Caco-2 (cell line): ENCODE results near the gene NCKAP5. TPM values are rescaled to one million over a fixed set of nuclear protein-coding genes. Genes with fewer than 3 reads are reported as not detected.

Experiments
- BruUV-seq: library from RNA; stranded (reverse); fragments of 400-500 nt; replicated peaks from 2 replicates; lab custom pipeline; 2021; lab: Mats Ljungman, UMichigan
- CTCF ChIA-PET: fragments of 300-600 bp; sonication (Branson Sonifier 250); formaldehyde crosslinking; loops from one replicate; lab custom pipeline; 2022; ENCODE audit warnings: antibody characterized with exemption; lab: Charles Lee
- POLR2A ChIA-PET: fragments of 300-600 bp; sonication (Branson Sonifier 250); formaldehyde crosslinking; loops from one replicate; lab custom pipeline; 2022; ENCODE audit warnings: antibody characterized with exemption; lab: Charles Lee
- DNase-seq, 2 experiments: peaks; one replicate each; pipeline versions ENCODE4 v3.0.0 to v3.0.0-alpha.2; 2020 to 2022
- H3K27me3 ChIP-seq: replicated peaks from 2 replicates; pipeline ENCODE4 v1.6.0; 2011; ENCODE audit warnings: low read length; ENCODE audit not compliant: control insufficient read depth, insufficient read depth
- H3K36me3 ChIP-seq: 2 replicates; pipeline ENCODE4 v1.5.1; 2011; ENCODE audit warnings: low read length; ENCODE audit not compliant: control insufficient read depth, insufficient read depth
- H3K4me1 ChIP-seq: fragments of 250-450 bp; sonication (Bioruptor Pico); 2 replicates; pipeline ENCODE4 v1.5.1; 2020; ENCODE audit warnings: mild to moderate bottlenecking
- H3K4me3 ChIP-seq: 2 replicates; pipeline ENCODE4 v1.5.1; 2011; ENCODE audit warnings: low read depth, mild to moderate bottlenecking, control low read depth, low read length
- H3K9me3 ChIP-seq: fragments of 250-450 bp; sonication (Bioruptor Pico); 2 replicates; pipeline ENCODE4 v1.5.1; 2020; ENCODE audit warnings: mild to moderate bottlenecking, moderate library complexity
- H3K27ac Mint-ChIP-seq: one replicate; pipeline ENCODE4 v1.8.0; 2022; ENCODE audit warnings: mixed read lengths; ENCODE audit not compliant: unreplicated experiment
- H3K27me3 Mint-ChIP-seq: one replicate; pipeline ENCODE4 v1.8.0; 2022; ENCODE audit warnings: mixed read lengths; ENCODE audit not compliant: insufficient read depth, unreplicated experiment
- H3K36me3 Mint-ChIP-seq: one replicate; pipeline ENCODE4 v1.8.0; 2022; ENCODE audit warnings: mild to moderate bottlenecking, mixed read lengths; ENCODE audit not compliant: insufficient read depth, unreplicated experiment
- H3K4me1 Mint-ChIP-seq: one replicate; pipeline ENCODE4 v1.8.0; 2022; ENCODE audit warnings: low read depth, mixed read lengths; ENCODE audit not compliant: unreplicated experiment
- H3K4me3 Mint-ChIP-seq: one replicate; pipeline ENCODE4 v1.8.0; 2022; ENCODE audit warnings: mild to moderate bottlenecking, moderate library complexity, mixed read lengths; ENCODE audit not compliant: unreplicated experiment
- H3K9me3 Mint-ChIP-seq: one replicate; pipeline ENCODE4 v1.8.0; 2022; ENCODE audit warnings: mixed read lengths; ENCODE audit not compliant: unreplicated experiment
- CTCF ChIP-seq, 2 experiments: fragments of 200-600 bp in 1 of 2; IDR thresholded peaks; 1 replicate in 1 of 2; 2 replicates in 1 of 2; pipeline versions ENCODE4 v1.5.1 to v1.8.0; 2011 to 2022; ENCODE audit warnings: antibody characterized with exemption in 1 of 2, control low read depth in 1 of 2, inconsistent platforms in 1 of 2, low read depth in 1 of 2, low read length in 1 of 2, mild to moderate bottlenecking in 1 of 2, moderate library complexity in 1 of 2; ENCODE audit not compliant: insufficient read depth in 1 of 2, severe bottlenecking in 1 of 2, unreplicated experiment in 1 of 2
- intact Hi-C: fragments of 100-400 bp; cut with micrococcal nuclease; formaldehyde crosslinking; loops from one replicate; pipeline ENCODE4 v1.10.0; 2022; ENCODE audit not compliant: unreplicated experiment
- total RNA-seq: library from RNA; stranded (reverse); gene quantifications from 2 replicates; pipeline ENCODE4 v1.2.3, GENCODE V29; 2022

Gene NCKAP5
- total RNA-seq, 1 experiment from 2014 or later, result 3.8 TPM

- ChIA-PET CTCF (no interaction called here), POLR2A (no interaction called here)
- Histone ChIP-seq H3K4me3 (no peak overlapping the region), H3K4me1 (peaks cover 17% of the 10 kb centered on the region), H3K36me3 (no peaks in the 10 kb centered on the region), H3K27me3 (no peaks in the 10 kb centered on the region), H3K9me3 (no peaks in the 10 kb centered on the region)
- intact Hi-C loops, result no loop called here
- TF ChIP-seq CTCF (IDR thresholded peaks at IDR 0.05; ENCODE audit: insufficient read depth in 1 of 2, low read depth in 1 of 2, low read length in 1 of 2, severe bottlenecking in 1 of 2, unreplicated experiment in 1 of 2), result no peak
- DNase-seq, result no peak
- peaks cover 23% of the 10 kb centered on the region for H3K4me1 Mint-ChIP-seq
- no peak overlapping the region for H3K4me3 Mint-ChIP-seq
- no peaks in the 10 kb centered on the region for H3K27me3 Mint-ChIP-seq
- BruUV-seq, result no TSS peak
- H3K27ac Mint-ChIP-seq, result no peak overlapping the region
- H3K9me3 Mint-ChIP-seq, result no peaks in the 10 kb centered on the region
- H3K36me3 Mint-ChIP-seq, result no peaks in the 10 kb centered on the region
Measured at GRCh38 chr2:133416736-133417135, 151.5 kb downstream of the NCKAP5 start.

GRCh38 chr2:133416146-133416545 is 152.1 kb downstream of the NCKAP5 start:
- H3K4me1 Mint-ChIP-seq, result peaks cover 17% of the 10 kb centered on the region
- POLR2A ChIA-PET, result no interaction called here
- no TSS peak for BruUV-seq
- TF ChIP-seq CTCF (IDR thresholded peaks at IDR 0.05; ENCODE audit: insufficient read depth in 1 of 2, low read depth in 1 of 2, low read length in 1 of 2, severe bottlenecking in 1 of 2, unreplicated experiment in 1 of 2), result no peak
- Histone ChIP-seq H3K4me1 (peaks cover 11% of the 10 kb centered on the region; the same call in 1 of the 2 replicates), H3K4me3 (no peak overlapping the region), H3K9me3 (no peaks in the 10 kb centered on the region), H3K36me3 (no peaks in the 10 kb centered on the region), H3K27me3 (no peaks in the 10 kb centered on the region)
- no peak overlapping the region for H3K27ac Mint-ChIP-seq
- CTCF ChIA-PET, result no interaction called here
- DNase-seq, result no peak
- no peaks in the 10 kb centered on the region for H3K36me3 Mint-ChIP-seq
- H3K4me3 Mint-ChIP-seq, result no peak overlapping the region
- intact Hi-C loops, result no loop called here
- no peaks in the 10 kb centered on the region for H3K27me3 Mint-ChIP-seq
- H3K9me3 Mint-ChIP-seq, result no peaks in the 10 kb centered on the region

- Histone ChIP-seq H3K4me3 (no peak overlapping the region), H3K9me3 (no peaks in the 10 kb centered on the region), H3K27me3 (no peaks in the 10 kb centered on the region), H3K36me3 (no peaks in the 10 kb centered on the region), H3K4me1 (peaks cover 11% of the 10 kb centered on the region; the same call in 1 of the 2 replicates)
- Mint-ChIP-seq H3K27me3 (no peaks in the 10 kb centered on the region), H3K36me3 (no peaks in the 10 kb centered on the region), H3K4me3 (no peak overlapping the region), H3K27ac (no peak overlapping the region), H3K9me3 (no peaks in the 10 kb centered on the region), H3K4me1 (peaks cover 15% of the 10 kb centered on the region)
- intact Hi-C loops, result no loop called here
- POLR2A ChIA-PET, result no interaction called here
- no peak for TF ChIP-seq CTCF (IDR thresholded peaks at IDR 0.05; ENCODE audit: insufficient read depth in 1 of 2, low read depth in 1 of 2, low read length in 1 of 2, severe bottlenecking in 1 of 2, unreplicated experiment in 1 of 2)
- CTCF ChIA-PET, result no interaction called here
- BruUV-seq, result no TSS peak
- DNase-seq, result no peak
Measured at GRCh38 chr2:133415210-133415876, 152.9 kb downstream of the NCKAP5 start.
